IPS DF 6.9 (cell line): ENCODE data around the gene CGNL1.

ENCODE experiments used
- DNase-seq: peaks from one replicate; pipeline ENCODE4 v3.0.0-alpha.2; 2013; ENCODE audit warnings: low read depth, low spot score
- H3K27ac ChIP-seq: one replicate; pipeline ENCODE4 v1.5.1; 2013; ENCODE audit warnings: low read length, control low read depth
- H3K27me3 ChIP-seq: 2 replicates; pipeline ENCODE4 v1.6.1; 2013; ENCODE audit warnings: mild to moderate bottlenecking, low read length; ENCODE audit not compliant: control insufficient read depth, insufficient read depth
- H3K36me3 ChIP-seq: 2 replicates; pipeline ENCODE4 v1.6.1; 2013; ENCODE audit warnings: low read length; ENCODE audit not compliant: control insufficient read depth, insufficient read depth
- H3K4me1 ChIP-seq: 2 replicates; pipeline ENCODE4 v1.6.1; 2013; ENCODE audit warnings: low read length; ENCODE audit not compliant: control insufficient read depth, insufficient read depth
- H3K4me3 ChIP-seq: 2 replicates; pipeline ENCODE4 v1.5.1; 2013; ENCODE audit warnings: mild to moderate bottlenecking, low read length
- H3K9me3 ChIP-seq: 2 replicates; pipeline ENCODE4 v1.6.1; 2013; ENCODE audit warnings: low read length, inconsistent platforms; ENCODE audit not compliant: control insufficient read depth, insufficient read depth
- WGBS: extraction: QIAGEN DNeasy Blood & Tissue Kit; methylation state at CpG from one replicate; pipeline ENCODE4 v1.1.7; 2013; ENCODE audit warnings: mixed read lengths, missing lambda C conversion rate; ENCODE audit not compliant: insufficient read length, insufficient coverage; 5-methylcytosine and 5-hydroxymethylcytosine counted together

CGNL1 gene

GRCh38 chr15:57573151-57573550 lies 196.8 kb downstream of the CGNL1 start:
- Histone ChIP-seq H3K27ac (no peak overlapping the region), H3K4me3 (no peak overlapping the region), H3K27me3 (no peaks in the 10 kb centered on the region), H3K4me1 (no peaks in the 10 kb centered on the region), H3K9me3 (no peaks in the 10 kb centered on the region), H3K36me3 (no peaks in the 10 kb centered on the region)
- no peak for DNase-seq
- WGBS, result no CpG with 5 or more reads among the region's 4 CpGs

- no peaks in the 10 kb centered on the region for H3K27me3 ChIP-seq
- no CpG with 5 or more reads among the region's 5 CpGs for WGBS
- H3K27ac ChIP-seq, result no peak overlapping the region
- H3K4me1 ChIP-seq, result no peaks in the 10 kb centered on the region
- H3K4me3 ChIP-seq, result no peak overlapping the region
- H3K9me3 ChIP-seq, result no peaks in the 10 kb centered on the region
- no peak for DNase-seq
- H3K36me3 ChIP-seq, result no peaks in the 10 kb centered on the region
These were observed 199.1 kb downstream of the CGNL1 start for GRCh38 chr15:57575363-57575762.

- Histone ChIP-seq H3K27me3 (no peaks in the 10 kb centered on the region), H3K27ac (no peak overlapping the region), H3K4me3 (no peak overlapping the region), H3K36me3 (no peaks in the 10 kb centered on the region), H3K9me3 (no peaks in the 10 kb centered on the region), H3K4me1 (no peaks in the 10 kb centered on the region)
- WGBS, result no CpG with 5 or more reads among the region's 6 CpGs
- no peak for DNase-seq
These were observed 202.1 kb downstream of the CGNL1 start for GRCh38 chr15:57578288-57578900.

GRCh38 chr15:57580428-57580827 lies 204.1 kb downstream of the CGNL1 start:
- H3K27ac ChIP-seq, result no peak overlapping the region
- H3K9me3 ChIP-seq, result no peaks in the 10 kb centered on the region
- H3K36me3 ChIP-seq, result no peaks in the 10 kb centered on the region
- WGBS, result no CpG with 5 or more reads among the region's 8 CpGs
- H3K4me3 ChIP-seq, result no peak overlapping the region
- no peaks in the 10 kb centered on the region for H3K4me1 ChIP-seq
- DNase-seq, result no peak
- H3K27me3 ChIP-seq, result no peaks in the 10 kb centered on the region

- DNase-seq, result no peak
- Histone ChIP-seq H3K9me3 (no peaks in the 10 kb centered on the region), H3K27ac (no peak overlapping the region), H3K36me3 (no peaks in the 10 kb centered on the region), H3K27me3 (no peaks in the 10 kb centered on the region), H3K4me3 (no peak overlapping the region), H3K4me1 (no peaks in the 10 kb centered on the region)
- WGBS, result no CpG with 5 or more reads among the region's 5 CpGs
These were observed 204.6 kb downstream of the CGNL1 start for GRCh38 chr15:57580866-57581265.

- no peaks in the 10 kb centered on the region for H3K36me3 ChIP-seq
- H3K4me3 ChIP-seq, result no peak overlapping the region
- H3K4me1 ChIP-seq, result no peaks in the 10 kb centered on the region
- no peaks in the 10 kb centered on the region for H3K27me3 ChIP-seq
- no CpG with 5 or more reads among the region's 1 CpG for WGBS
- no peak for DNase-seq
- no peak overlapping the region for H3K27ac ChIP-seq
- no peaks in the 10 kb centered on the region for H3K9me3 ChIP-seq
These were observed 205.8 kb downstream of the CGNL1 start for GRCh38 chr15:57582090-57582489.

- no peaks in the 10 kb centered on the region for H3K36me3 ChIP-seq
- no peak for DNase-seq
- H3K27ac ChIP-seq, result no peak overlapping the region
- H3K4me1 ChIP-seq, result no peaks in the 10 kb centered on the region
- H3K27me3 ChIP-seq, result no peaks in the 10 kb centered on the region
- H3K4me3 ChIP-seq, result no peak overlapping the region
- no peaks in the 10 kb centered on the region for H3K9me3 ChIP-seq
- WGBS, result no CpG with 5 or more reads among the region's 2 CpGs
These were observed 207.0 kb downstream of the CGNL1 start for GRCh38 chr15:57583282-57583681.

- no peak overlapping the region for H3K4me3 ChIP-seq
- DNase-seq, result no peak
- no peaks in the 10 kb centered on the region for H3K27me3 ChIP-seq
- H3K9me3 ChIP-seq, result no peaks in the 10 kb centered on the region
- H3K4me1 ChIP-seq, result no peaks in the 10 kb centered on the region
- H3K36me3 ChIP-seq, result no peaks in the 10 kb centered on the region
- no CpG with 5 or more reads among the region's 3 CpGs for WGBS
- H3K27ac ChIP-seq, result no peak overlapping the region
These were observed 207.4 kb downstream of the CGNL1 start for GRCh38 chr15:57583720-57584119.

GRCh38 chr15:57586661-57587424 lies 210.5 kb downstream of the CGNL1 start:
- no peaks in the 10 kb centered on the region for H3K9me3 ChIP-seq
- H3K27me3 ChIP-seq, result peaks cover 2% of the 10 kb centered on the region; the same call in 1 of the 2 replicates
- H3K27ac ChIP-seq, result no peak overlapping the region
- no peaks in the 10 kb centered on the region for H3K36me3 ChIP-seq
- H3K4me1 ChIP-seq, result peaks cover 4% of the 10 kb centered on the region; the same call in 1 of the 2 replicates
- no peak overlapping the region for H3K4me3 ChIP-seq
- no CpG with 5 or more reads among the region's 6 CpGs for WGBS
- DNase-seq, result no peak

GRCh38 chr15:57589281-57589680 lies 213.0 kb downstream of the CGNL1 start:
- no CpG with 5 or more reads among the region's 1 CpG for WGBS
- H3K36me3 ChIP-seq, result no peaks in the 10 kb centered on the region
- DNase-seq, result no peak
- H3K9me3 ChIP-seq, result no peaks in the 10 kb centered on the region
- no peak overlapping the region for H3K4me3 ChIP-seq
- H3K27me3 ChIP-seq, result peaks cover 2% of the 10 kb centered on the region; the same call in 1 of the 2 replicates
- no peak overlapping the region for H3K27ac ChIP-seq
- H3K4me1 ChIP-seq, result peaks cover 4% of the 10 kb centered on the region; the same call in 1 of the 2 replicates
